NOMO-1 treated with dmso at 0.1 percent for 144 hours (cell line): Measurements from ENCODE around the gene CACNA1H.

Experiments used
- DNase-seq: peaks from one replicate; lab custom pipeline; 2025; ENCODE audit not compliant: unreplicated experiment; lab: John Stamatoyannopoulos, UW

Gene CACNA1H

GRCh38 chr16:1140582-1141162, 12.2 kb upstream of the CACNA1H start:
- DNase-seq = no peak

GRCh38 chr16:1141191-1141590, 11.7 kb upstream of the CACNA1H start:
- DNase-seq = no peak

GRCh38 chr16:1141716-1142115, 11.2 kb upstream of the CACNA1H start:
- no peak for DNase-seq

- no peak for DNase-seq
Observed at GRCh38 chr16:1142911-1143310, 10.0 kb upstream of the CACNA1H start.

GRCh38 chr16:1143761-1144450, 9.0 kb upstream of the CACNA1H start:
- DNase-seq = no peak

GRCh38 chr16:1144476-1145382, 8.2 kb upstream of the CACNA1H start:
- no peak for DNase-seq

- DNase-seq = no peak
Observed at GRCh38 chr16:1145383-1146100, 7.4 kb upstream of the CACNA1H start.

- DNase-seq = no peak
Observed at GRCh38 chr16:1146409-1146808, 6.5 kb upstream of the CACNA1H start.

GRCh38 chr16:1147027-1147426, 5.9 kb upstream of the CACNA1H start:
- DNase-seq = no peak

- DNase-seq = no peak
Observed at GRCh38 chr16:1149101-1149636, 3.7 kb upstream of the CACNA1H start.

GRCh38 chr16:1150511-1150982, 2.4 kb upstream of the CACNA1H start:
- no peak for DNase-seq

GRCh38 chr16:1151424-1152122, 1.3 kb upstream of the CACNA1H start:
- DNase-seq = no peak

- no peak for DNase-seq
Observed at GRCh38 chr16:1152123-1152638, 725 bp upstream of the CACNA1H start.

GRCh38 chr16:1153480-1154160, 714 bp downstream of the CACNA1H start:
- no peak for DNase-seq

- DNase-seq = no peak
Observed at GRCh38 chr16:1154291-1154886, 1.5 kb downstream of the CACNA1H start.

- DNase-seq = no peak
Observed at GRCh38 chr16:1154887-1155331, 2.0 kb downstream of the CACNA1H start.

- no peak for DNase-seq
Observed at GRCh38 chr16:1155353-1156054, 2.6 kb downstream of the CACNA1H start.
